Astrocyte of the hippocampus (primary cell): Measurements from ENCODE around the gene VPS45.
"Not testable (repeated sequence)": the region's sequence is repeated elsewhere in the genome, so short reads cannot be mapped to it uniquely, and the experiment has no call there.

Experiments
- DNase-seq: peaks from one replicate; pipeline ENCODE4 v3.0.0; 2011; ENCODE audit warnings: low read depth, low spot score

The VPS45 gene

GRCh38 chr1:150159550-150159949 is 92.0 kb downstream of the VPS45 start:
- no peak for DNase-seq

DNA sequence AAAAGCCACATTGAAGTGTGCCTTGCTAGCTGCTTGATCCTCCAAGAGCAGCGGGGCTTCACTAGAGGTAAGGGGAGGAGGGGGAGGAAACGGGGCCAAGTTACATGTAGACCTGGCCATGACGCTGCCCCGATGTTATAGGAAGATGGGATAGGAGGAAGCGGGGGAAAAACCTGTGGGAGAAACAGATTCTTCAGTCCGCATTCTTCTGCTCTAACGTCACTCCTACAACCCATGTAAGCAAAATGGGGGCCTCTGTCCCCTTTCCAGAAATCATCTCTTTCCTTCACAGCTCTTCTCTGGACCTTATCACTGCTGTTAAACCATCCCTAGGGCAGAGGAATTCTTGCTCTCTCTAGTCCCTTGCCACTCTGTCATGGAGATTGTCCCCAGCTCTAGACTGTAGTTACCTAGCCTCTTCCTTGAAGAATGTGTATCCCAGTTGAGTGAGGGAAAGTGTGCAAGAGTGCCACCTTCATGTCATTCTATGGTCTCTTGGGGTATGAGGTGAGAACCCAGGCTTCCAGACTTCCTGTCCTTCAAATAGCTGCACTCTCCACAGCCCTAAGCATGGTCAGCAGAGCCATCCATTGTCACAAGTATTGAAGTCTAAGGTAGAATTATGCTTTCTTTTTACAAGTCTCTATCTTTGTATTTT is 93.5 kb downstream of the VPS45 start:
- no peak for DNase-seq

DNA sequence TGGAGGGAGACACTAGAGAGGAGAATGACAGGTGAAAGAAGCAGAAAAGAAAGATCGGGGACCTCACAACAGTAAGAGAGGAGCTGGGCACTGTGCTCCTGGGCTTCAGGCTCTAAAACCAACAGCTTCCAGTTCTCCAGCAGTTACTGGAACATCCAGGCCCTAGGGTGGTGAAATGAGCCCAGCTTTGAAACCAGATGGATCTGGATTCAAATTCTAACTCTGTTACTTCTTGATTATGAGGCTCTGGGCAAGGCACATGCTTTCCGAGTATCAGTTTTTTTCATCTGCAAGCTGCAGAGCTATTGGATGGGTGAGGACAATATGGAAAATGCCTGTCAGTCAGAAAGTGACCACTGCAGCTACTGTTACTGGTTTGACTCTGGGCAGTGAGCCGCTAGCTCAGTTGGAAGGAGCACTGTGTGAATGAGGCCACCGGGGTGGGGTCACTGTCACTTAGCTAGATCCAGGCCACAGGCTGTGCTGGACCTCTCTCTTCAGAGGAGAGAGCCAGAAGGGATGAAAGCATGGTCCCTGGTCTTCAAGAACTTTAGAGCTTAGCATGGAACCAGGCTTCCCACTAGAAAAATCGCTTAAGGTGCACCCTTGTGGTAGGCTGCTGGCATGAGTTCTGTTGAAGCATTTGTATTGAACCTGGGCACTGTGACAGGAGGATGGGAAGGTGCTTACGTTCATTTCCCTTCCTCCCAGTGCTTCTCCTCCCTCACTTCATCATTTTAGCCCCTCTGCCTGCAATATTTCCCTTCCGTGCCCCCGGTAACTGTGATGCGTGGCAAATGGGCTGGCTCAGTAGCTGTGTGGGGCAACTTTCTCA is 94.4 kb downstream of the VPS45 start:
- DNase-seq, result peak; percentile 63

- DNase-seq, result no peak
Observed at GRCh38 chr1:150162582-150162861, 94.9 kb downstream of the VPS45 start.

- DNase-seq, result peak; percentile 99
Observed at GRCh38 chr1:150162862-150163706, 95.5 kb downstream of the VPS45 start.

DNA sequence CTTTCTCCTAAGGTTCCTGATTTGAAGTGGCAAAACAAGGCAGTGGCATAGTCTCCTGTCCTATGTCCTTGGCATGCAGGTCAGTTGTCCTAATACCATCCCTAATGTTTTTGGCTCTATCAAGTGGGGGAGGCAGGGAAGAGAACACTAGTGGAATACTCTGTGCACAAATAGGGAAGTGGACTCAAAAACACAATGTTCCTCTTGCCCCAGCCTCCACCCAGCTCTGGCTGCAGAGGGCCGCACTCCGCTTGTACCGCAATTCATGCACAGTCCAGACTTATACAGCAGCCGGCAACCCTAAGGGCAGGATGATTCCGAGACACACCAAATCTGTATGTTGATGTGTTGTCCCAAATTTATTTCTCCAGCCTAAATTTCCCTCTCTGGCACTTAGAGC is 96.6 kb downstream of the VPS45 start:
- DNase-seq, result no peak

- no peak for DNase-seq
Observed at GRCh38 chr1:150164779-150165178, 97.2 kb downstream of the VPS45 start.

- DNase-seq, result peak; percentile 72
Observed at GRCh38 chr1:150165622-150166612, 98.3 kb downstream of the VPS45 start.

- DNase-seq, result peak; percentile 80
Observed at GRCh38 chr1:150168960-150169601, 101.5 kb downstream of the VPS45 start.

- no peak for DNase-seq
Observed at GRCh38 chr1:150171801-150172200, 104.2 kb downstream of the VPS45 start.

- DNase-seq, result no peak
Observed at GRCh38 chr1:150173141-150173585, 105.6 kb downstream of the VPS45 start.

GRCh38 chr1:150176593-150176992 is 109.0 kb downstream of the VPS45 start:
- no peak for DNase-seq

DNA sequence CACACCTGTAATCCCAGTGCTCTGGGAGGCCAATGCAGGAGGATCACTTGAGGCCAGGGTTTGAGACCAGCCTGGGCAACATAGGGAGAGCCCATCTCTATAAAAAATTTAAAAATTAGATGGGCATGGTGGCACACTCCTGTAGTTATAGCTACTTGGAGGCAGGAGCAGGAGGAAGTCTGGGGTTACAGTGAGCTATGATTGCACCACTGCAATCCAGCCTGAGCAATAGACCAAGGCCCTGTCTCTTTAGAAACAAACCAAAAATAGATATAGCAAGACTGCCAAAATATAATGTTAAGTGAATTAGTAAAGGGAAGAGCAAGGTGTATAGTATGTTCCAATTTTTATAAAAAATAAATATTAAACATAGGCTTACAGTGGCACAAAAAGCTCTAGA is 111.0 kb downstream of the VPS45 start:
- no peak for DNase-seq

DNA sequence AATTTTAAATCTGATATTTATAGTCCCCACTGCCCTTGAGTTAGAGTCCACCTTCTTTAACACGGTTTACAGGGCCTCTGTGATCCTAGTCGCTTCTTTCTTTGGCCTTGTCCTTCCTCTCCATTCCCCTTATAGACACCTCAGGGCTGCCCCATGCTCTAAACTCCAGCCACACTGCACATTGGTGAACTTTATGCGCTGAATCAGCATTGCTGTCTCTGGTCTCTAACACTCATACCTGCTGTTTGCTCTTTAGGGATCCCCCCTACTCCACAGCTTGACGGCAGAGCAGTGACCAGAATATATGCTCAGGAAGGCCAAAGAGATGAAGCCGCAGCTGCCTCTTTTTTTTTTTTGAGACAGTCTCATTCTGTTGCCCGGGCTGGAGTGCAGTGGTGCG is 112.3 kb downstream of the VPS45 start:
- DNase-seq, result no peak

DNA sequence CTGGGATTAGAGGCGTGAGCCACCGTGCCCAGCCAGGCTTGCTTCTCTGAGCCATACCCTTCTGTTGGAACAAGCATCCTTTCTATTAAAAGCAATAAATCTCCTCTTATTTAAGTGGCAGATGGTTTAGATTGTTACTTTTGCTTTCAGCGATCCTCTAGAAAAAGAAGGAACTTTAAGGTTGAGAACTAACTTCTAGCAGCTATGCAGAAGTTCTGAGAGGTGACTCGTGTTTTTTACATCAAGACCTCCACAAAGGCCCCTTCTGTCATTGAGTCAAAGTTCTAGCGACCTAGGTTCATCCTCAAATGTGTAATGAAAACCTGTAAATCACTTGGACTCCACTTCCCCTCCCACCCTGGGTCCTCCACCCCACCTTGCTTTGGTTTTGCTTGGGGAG is 112.9 kb downstream of the VPS45 start:
- DNase-seq, result no peak

GRCh38 chr1:150182247-150182646 is 114.7 kb downstream of the VPS45 start:
- DNase-seq, result no peak

DNA sequence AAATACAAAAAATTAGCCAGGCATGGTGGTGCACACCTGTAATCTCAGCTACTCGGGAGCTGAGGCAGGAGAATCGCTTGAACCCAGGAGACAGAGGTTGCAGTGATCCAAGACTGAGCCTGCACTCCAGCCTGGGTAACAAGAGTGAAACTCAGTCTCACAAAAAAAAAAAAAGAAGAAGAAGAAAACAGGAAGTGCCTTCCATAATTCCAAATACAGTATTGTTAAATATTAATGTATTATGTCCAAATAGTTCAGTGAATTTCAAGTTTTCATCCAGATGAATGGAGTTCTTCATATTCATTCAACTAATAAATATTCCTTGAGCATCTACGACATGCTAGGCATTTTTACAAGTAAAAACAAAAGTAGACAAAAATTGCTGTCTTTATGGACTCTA is 115.5 kb downstream of the VPS45 start:
- DNase-seq, result no peak

GRCh38 chr1:150185481-150185880 is 117.9 kb downstream of the VPS45 start:
- no peak for DNase-seq

DNA sequence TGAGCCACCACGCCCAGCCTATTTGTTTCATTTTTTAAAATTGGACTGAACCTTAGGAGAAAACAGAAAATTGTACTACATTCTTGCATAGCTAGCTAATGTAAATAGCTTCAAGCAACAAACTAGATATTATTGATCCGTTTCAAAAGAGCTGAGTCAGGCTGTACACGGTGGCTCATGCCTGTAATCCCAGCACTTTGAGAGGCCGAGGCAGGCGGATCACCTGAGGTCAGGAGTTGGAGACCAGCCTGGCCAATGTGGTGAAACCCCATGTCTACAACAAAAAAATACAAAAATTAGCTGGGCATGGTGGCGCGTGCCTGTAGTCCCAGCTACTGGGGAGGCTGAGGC is 118.8 kb downstream of the VPS45 start:
- not testable (repeated sequence) for DNase-seq

DNA sequence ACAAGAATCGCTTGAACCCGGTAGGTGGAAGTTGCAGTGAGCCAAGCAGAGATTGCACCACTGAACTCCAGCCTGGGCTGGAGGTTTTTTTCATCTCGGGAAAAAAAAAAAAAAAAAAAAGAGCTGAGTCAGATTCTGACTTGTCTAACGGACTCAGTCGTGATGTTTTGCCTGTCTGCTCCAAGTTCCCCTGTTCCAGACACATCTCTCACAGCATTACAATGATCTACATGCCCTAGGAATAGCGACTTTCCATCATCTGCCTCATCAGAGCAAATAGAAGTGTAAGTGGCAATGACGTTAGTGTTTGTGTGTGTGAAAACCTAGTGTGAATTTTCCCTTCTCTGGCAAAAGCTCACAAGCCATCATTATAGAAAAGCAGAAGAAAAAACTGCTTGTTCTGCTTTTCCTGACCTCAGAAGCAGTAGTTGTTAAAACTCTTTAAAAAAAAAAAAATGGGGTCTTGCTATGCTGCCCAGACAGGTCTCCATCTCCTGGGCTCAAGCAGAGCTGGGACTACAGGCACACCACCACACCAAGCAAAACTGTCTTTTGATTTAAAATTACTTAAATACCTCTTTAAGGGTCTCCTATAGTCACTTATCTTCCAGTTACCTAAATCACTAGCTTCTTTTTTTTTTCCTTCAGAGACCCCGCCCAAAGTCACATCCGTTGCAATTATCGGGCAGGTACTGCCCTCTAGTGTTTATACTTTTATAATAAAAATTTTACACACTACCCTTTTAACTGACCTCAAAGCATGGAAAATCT is 119.4 kb downstream of the VPS45 start:
- DNase-seq, result peak; percentile 73
